HepG2 (cell line): Measurements from ENCODE around the gene POU6F2. TPM values are rescaled to one million over a fixed set of nuclear protein-coding genes. Genes with fewer than 3 reads are reported as not detected.

ENCODE experiments used
- ATAC-seq: fragments of 200-7000 bp; cut with Tn5 transposase; 3 replicates; pipeline ENCODE4 v1.9.1; 2020; ENCODE audit warnings: mild to moderate bottlenecking, moderate library complexity
- BruUV-seq: library from RNA; stranded (reverse); fragments of 400-500 nt; replicated peaks from 2 replicates; lab custom pipeline; 2021; lab: Mats Ljungman, UMichigan
- CTCF ChIA-PET: fragments of 300-600 bp; formaldehyde crosslinking; extraction: SDS; loops from one replicate; lab custom pipeline; 2021; ENCODE audit warnings: low total read pairs, inconsistent platforms, low intra/inter-chr PET ratio; lab: Yijun Ruan, JAX
- POLR2A ChIA-PET: fragments of 350-600 bp; sonication (Branson Sonifier 250); formaldehyde crosslinking; loops from one replicate; lab custom pipeline; 2020; ENCODE audit warnings: antibody characterized with exemption, inconsistent platforms; lab: Yijun Ruan, JAX
- DNase-seq: peaks from one replicate; pipeline ENCODE4 v3.0.0-alpha.2; 2015; ENCODE audit warnings: low spot score
- FAIRE-seq: peaks from 3 replicates; lab custom pipeline; 2011; peaks lifted over from hg19 to GRCh38; lab: Jason Lieb, UNC
- H2AFZ ChIP-seq: one replicate; pipeline ENCODE4 v1.6.1; 2011; ENCODE audit warnings: low read length, inconsistent platforms
- H3K27ac ChIP-seq: fragments of 300-600 bp; 3 replicates; pipeline ENCODE4 v1.8.0; 2011; ENCODE audit warnings: mixed run types, mild to moderate bottlenecking, mixed read lengths, low read length, inconsistent platforms; ENCODE audit not compliant: insufficient read depth; ENCODE audit errors: extremely low read length
- H3K27me3 ChIP-seq, 2 experiments: fragments of 200-600 bp in 1 of 2; 2 replicates in 1 of 2; 3 replicates in 1 of 2; pipeline versions ENCODE4 v1.6.0 to v1.8.0; 2011; ENCODE audit warnings: low read length in 2 of 2, mild to moderate bottlenecking in 2 of 2, moderate library complexity in 2 of 2, inconsistent platforms in 1 of 2; ENCODE audit not compliant: insufficient read depth in 2 of 2, control insufficient read depth in 1 of 2
- H3K36me3 ChIP-seq, 2 experiments: fragments of 200-600 bp in 1 of 2; replicated peaks in 1 of 2; 2 replicates in 1 of 2; 3 replicates in 1 of 2; pipeline versions ENCODE4 v1.5.1 to v1.8.0; 2011; ENCODE audit warnings: low read length in 2 of 2, inconsistent platforms in 1 of 2; ENCODE audit not compliant: insufficient read depth in 2 of 2, control insufficient read depth in 1 of 2
- H3K4me1 ChIP-seq: 2 replicates; pipeline ENCODE4 v1.5.1; 2012; ENCODE audit warnings: low read length, inconsistent platforms; ENCODE audit not compliant: insufficient read depth
- H3K4me2 ChIP-seq: 2 replicates; pipeline ENCODE4 v1.6.0; 2011; ENCODE audit warnings: low read depth, low read length, inconsistent platforms
- H3K4me3 ChIP-seq, 3 experiments: fragments of 200-600 bp in 1 of 3; sonication (generic), shearing (Covaris generic) in 1 of 3; replicated peaks in 1 of 3; 2 replicates each; pipeline ENCODE4 v1.5.1; 2011 to 2016; ENCODE audit warnings: low read length in 3 of 3, inconsistent platforms in 2 of 3, low read depth in 2 of 3, mild to moderate bottlenecking in 2 of 3, control low read depth in 1 of 3, mixed read lengths in 1 of 3; ENCODE audit not compliant: insufficient read depth in 1 of 3
- H3K79me2 ChIP-seq: one replicate; pipeline ENCODE4 v1.6.1; 2011; ENCODE audit warnings: low read length, inconsistent platforms; ENCODE audit not compliant: insufficient read depth
- H3K9ac ChIP-seq: 2 replicates; pipeline ENCODE4 v1.6.0; 2011; ENCODE audit warnings: mild to moderate bottlenecking, low read depth, low read length, inconsistent platforms; ENCODE audit not compliant: insufficient read depth
- H3K9me3 ChIP-seq: 2 replicates; pipeline ENCODE4 v1.5.1; 2012; ENCODE audit warnings: mild to moderate bottlenecking, low read length
- H4K20me1 ChIP-seq: 2 replicates; pipeline ENCODE4 v1.6.0; 2011; ENCODE audit warnings: inconsistent platforms, mild to moderate bottlenecking, low read length, moderate library complexity; ENCODE audit not compliant: insufficient read depth
- ATF7 ChIP-seq, 2 experiments: fragments of 450-650 bp in 1 of 2; sonication (generic) in 1 of 2; formaldehyde crosslinking in 1 of 2; IDR thresholded peaks; 2 replicates each; pipeline versions ENCODE4 v1.4.0 to v1.6.1; 2016 to 2020; ENCODE audit warnings: antibody characterized with exemption in 1 of 2, mild to moderate bottlenecking in 1 of 2, missing genetic modification reagents in 1 of 2
- ATRX ChIP-seq: sonication (generic); formaldehyde crosslinking; IDR thresholded peaks from 2 replicates; pipeline ENCODE4 v1.4.0; 2020; ENCODE audit warnings: missing genetic modification reagents, borderline replicate concordance
- CREB1 ChIP-seq, 2 experiments: fragments of 450-650 bp in 1 of 2; IDR thresholded peaks; 2 replicates each; pipeline ENCODE4 v1.6.1; 2016 to 2017; ENCODE audit warnings: control low read depth in 1 of 2, mild to moderate bottlenecking in 1 of 2, missing compliant biosample characterization in 1 of 2, missing genetic modification characterization in 1 of 2
- FOXP1 ChIP-seq, 2 experiments: fragments of 450-650 bp in 1 of 2; IDR thresholded peaks; 2 replicates each; pipeline ENCODE4 v1.6.1; 2017 to 2018; ENCODE audit warnings: antibody characterized with exemption in 1 of 2
- MAFF ChIP-seq: IDR thresholded peaks from 2 replicates; pipeline ENCODE4 v1.6.1; 2011; ENCODE audit warnings: low read depth, low read length, improper control_type of control experiment
- MAFK ChIP-seq, 2 experiments: IDR thresholded peaks in 1 of 2; conservative IDR thresholded peaks in 1 of 2; 2 replicates each; pipeline ENCODE4 v1.6.1; 2011; ENCODE audit warnings: improper control_type of control experiment in 2 of 2, low read length in 2 of 2
- ZNF253 ChIP-seq: sonication (generic); formaldehyde crosslinking; IDR thresholded peaks from 2 replicates; pipeline ENCODE4 v1.8.0; 2022; ENCODE audit warnings: mild to moderate bottlenecking, missing genetic modification reagents, borderline replicate concordance
- ZNF335 ChIP-seq: sonication (generic); formaldehyde crosslinking; IDR thresholded peaks from 2 replicates; pipeline ENCODE4 v1.4.0; 2020; ENCODE audit warnings: missing genetic modification reagents
- WGBS: methylation state at CpG from one replicate; pipeline ENCODE4 v1.1.6; 2017; ENCODE audit warnings: low lambda C conversion rate; 5-methylcytosine and 5-hydroxymethylcytosine counted together
- in situ Hi-C: cut with HindIII; loops from 2 replicates; pipeline ENCODE4 v1.10.0; 2017; ENCODE audit warnings: low pct_unique_long_range_greater_than_20kb; ENCODE audit not compliant: extremely low pct_ligation_motif_present
- intact Hi-C: fragments of 100-400 bp; cut with micrococcal nuclease; formaldehyde crosslinking; loops from one replicate; pipeline ENCODE4 v1.10.0; 2022; ENCODE audit not compliant: unreplicated experiment
- polyA plus RNA-seq, 8 experiments: library from polyadenylated mRNA; depleted of rRNA in 3 of 8; stranded (reverse) in 7 of 8; unstranded in 1 of 8; fragments of >200 nt; fragmentation: Illumina TruSeq in 4 of 8; extraction: Trizol in 4 of 8; gene quantifications; 2 replicates each; pipeline versions ENCODE4 v1.2.1 to v1.2.3, GENCODE V29; 2011 to 2016; ENCODE audit warnings: low read depth in 4 of 8, missing spikeins in 1 of 8, mixed read lengths in 1 of 8; ENCODE audit not compliant: insufficient read depth in 1 of 8
- total RNA-seq, 5 experiments: library from RNA; depleted of rRNA; stranded (reverse); fragments of >200 nt; fragmentation: Illumina TruSeq; extraction: Trizol; gene quantifications; 2 replicates each; pipeline ENCODE4 v1.2.3, GENCODE V29; 2016; ENCODE audit warnings: low read depth in 1 of 5

POU6F2 gene
- total and polyA plus RNA-seq, 2 of the 13 experiments (the other 11 are each of a cell fraction or from before 2014, with no cell fraction given), result not detected

- no peak overlapping the region for H3K9ac ChIP-seq
- no peaks in the 10 kb centered on the region for H3K9me3 ChIP-seq
- ATAC-seq (no peak), FAIRE-seq (no peak), DNase-seq (no peak)
- H3K79me2 ChIP-seq, result no peaks in the 10 kb centered on the region
- H3K4me1 ChIP-seq, result no peaks in the 10 kb centered on the region
- H3K36me3 ChIP-seq, result no peaks in the 10 kb centered on the region
- TF ChIP-seq ZNF253, result no peak
- no peak for TF ChIP-seq FOXP1 (IDR thresholded peaks at IDR 0.05)
- TF ChIP-seq FOXP1 (CRISPR knock-in tag; IDR thresholded peaks at IDR 0.05), result no peak
- TF ChIP-seq ATF7 (IDR thresholded peaks at IDR 0.05), result peak; percentile 92
- TF ChIP-seq ATF7 (CRISPR knock-in tag; IDR thresholded peaks at IDR 0.05), result no peak
- TF ChIP-seq ATRX, result no peak
- TF ChIP-seq CREB1 (IDR thresholded peaks at IDR 0.05), result peak; percentile 94
- no peak for TF ChIP-seq CREB1 (CRISPR knock-in tag; IDR thresholded peaks at IDR 0.05)
- H3K4me2 ChIP-seq, result no peak overlapping the region
- H3K27ac ChIP-seq, result no peak overlapping the region
- POLR2A ChIA-PET, result no interaction called here
- CTCF ChIA-PET, result no interaction called here
- 6% methylated on average over 1 of the region's 1 CpG for WGBS
- no peak overlapping the region for H3K4me3 ChIP-seq
- no peaks in the 10 kb centered on the region; a peak in 2 of 5 replicates for H3K27me3 ChIP-seq
- in situ Hi-C loops, result no loop called here
- no peaks in the 10 kb centered on the region for H4K20me1 ChIP-seq
- H2AFZ ChIP-seq, result no peak overlapping the region
- no TSS peak for BruUV-seq
- intact Hi-C loops, result no loop called here
Measured at GRCh38 chr7:39001595-39001994, 23.9 kb downstream of the POU6F2 start.

GRCh38 chr7:39002755-39003154 is 25.0 kb downstream of the POU6F2 start:
- DNase-seq, result no peak
- CTCF ChIA-PET, result no interaction called here
- no peak overlapping the region for H3K4me3 ChIP-seq
- no peak for FAIRE-seq
- in situ Hi-C loops, result no loop called here
- intact Hi-C loops, result no loop called here
- H2AFZ ChIP-seq, result no peak overlapping the region
- H3K27ac ChIP-seq, result no peak overlapping the region
- no peaks in the 10 kb centered on the region for H3K79me2 ChIP-seq
- H4K20me1 ChIP-seq, result no peaks in the 10 kb centered on the region
- 30% methylated on average over 5 of the region's 5 CpGs for WGBS
- no peaks in the 10 kb centered on the region; a peak in 2 of 5 replicates for H3K27me3 ChIP-seq
- no peak overlapping the region for H3K9ac ChIP-seq
- H3K36me3 ChIP-seq, result no peaks in the 10 kb centered on the region
- ATAC-seq, result no peak
- no peak overlapping the region for H3K4me2 ChIP-seq
- no TSS peak for BruUV-seq
- H3K9me3 ChIP-seq, result no peaks in the 10 kb centered on the region
- H3K4me1 ChIP-seq, result no peaks in the 10 kb centered on the region
- no peak for TF ChIP-seq ZNF335
- peak; percentile 25 to 59; a peak in 2 of 4 replicates for TF ChIP-seq MAFK (conservative IDR thresholded peaks at IDR 0.05 in 1 of 2, IDR thresholded peaks at IDR 0.05 in 1 of 2; ENCODE audit: low read length in 2 of 2)
- TF ChIP-seq MAFF, result peak; percentile 35; the same call in 1 of the 2 replicates
- TF ChIP-seq, all 625 proteins: peak for 2
- POLR2A ChIA-PET, result no interaction called here
